ENCODE measurements around the gene POU2AF3. TPM values are rescaled to one million over a fixed set of nuclear protein-coding genes. Genes with fewer than 3 reads are reported as not detected.
A peak's percentile ranks its signal among the peaks of the same experiment; 100 is the strongest.

Gene POU2AF3
- total RNA-seq, 1 experiment from 2014 or later = 8.6 TPM

DNA sequence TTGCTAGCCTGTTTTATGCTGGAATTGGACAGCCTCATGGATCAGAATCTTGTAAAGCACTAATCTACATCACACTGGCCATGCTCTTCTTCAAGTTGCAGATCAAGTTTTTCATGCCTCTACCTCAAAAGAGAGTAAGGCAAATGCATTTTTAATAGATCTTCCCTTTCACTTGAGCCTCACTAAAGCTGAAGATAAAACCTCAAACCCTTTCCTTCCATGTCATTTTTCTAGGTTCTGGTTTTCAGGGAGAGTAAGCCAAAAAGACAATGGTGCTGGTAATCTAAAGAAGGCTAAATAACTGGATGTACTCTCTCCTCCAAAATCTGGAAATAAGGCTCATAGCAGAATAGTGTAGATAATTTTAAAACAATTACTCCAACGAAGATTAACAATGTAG lies 52.5 kb downstream of the POU2AF3 start:
- peaks cover 43% of the 10 kb centered on the region for H3K4me1 Mint-ChIP-seq (ENCODE audit: low read depth, unreplicated experiment)
- no peaks in the 10 kb centered on the region for H3K27me3 Mint-ChIP-seq (ENCODE audit: insufficient read depth, unreplicated experiment)
- no TSS peak for BruUV-seq (replicated peaks)
- H3K27me3 ChIP-seq (replicated peaks; ENCODE audit: control insufficient read depth, insufficient read depth, low read length) = no peaks in the 10 kb centered on the region
- no peak overlapping the region for H3K4me3 Mint-ChIP-seq (ENCODE audit: unreplicated experiment)
- intact Hi-C loops (cut with micrococcal nuclease; ENCODE audit: unreplicated experiment) = no loop called here
- peaks cover 51% of the 10 kb centered on the region for H3K4me1 ChIP-seq
- ChIA-PET CTCF (no interaction called here), POLR2A (no interaction called here)
- H3K4me3 ChIP-seq (ENCODE audit: low read depth, low read length) = no peak overlapping the region
- H3K27ac Mint-ChIP-seq (ENCODE audit: unreplicated experiment) = no peak overlapping the region
- no peaks in the 10 kb centered on the region for H3K9me3 ChIP-seq
- H3K9me3 Mint-ChIP-seq (ENCODE audit: unreplicated experiment) = no peaks in the 10 kb centered on the region
- DNase-seq = no peak
- H3K36me3 ChIP-seq (ENCODE audit: control insufficient read depth, insufficient read depth, low read length) = no peaks in the 10 kb centered on the region
- TF ChIP-seq, protein P1, sequence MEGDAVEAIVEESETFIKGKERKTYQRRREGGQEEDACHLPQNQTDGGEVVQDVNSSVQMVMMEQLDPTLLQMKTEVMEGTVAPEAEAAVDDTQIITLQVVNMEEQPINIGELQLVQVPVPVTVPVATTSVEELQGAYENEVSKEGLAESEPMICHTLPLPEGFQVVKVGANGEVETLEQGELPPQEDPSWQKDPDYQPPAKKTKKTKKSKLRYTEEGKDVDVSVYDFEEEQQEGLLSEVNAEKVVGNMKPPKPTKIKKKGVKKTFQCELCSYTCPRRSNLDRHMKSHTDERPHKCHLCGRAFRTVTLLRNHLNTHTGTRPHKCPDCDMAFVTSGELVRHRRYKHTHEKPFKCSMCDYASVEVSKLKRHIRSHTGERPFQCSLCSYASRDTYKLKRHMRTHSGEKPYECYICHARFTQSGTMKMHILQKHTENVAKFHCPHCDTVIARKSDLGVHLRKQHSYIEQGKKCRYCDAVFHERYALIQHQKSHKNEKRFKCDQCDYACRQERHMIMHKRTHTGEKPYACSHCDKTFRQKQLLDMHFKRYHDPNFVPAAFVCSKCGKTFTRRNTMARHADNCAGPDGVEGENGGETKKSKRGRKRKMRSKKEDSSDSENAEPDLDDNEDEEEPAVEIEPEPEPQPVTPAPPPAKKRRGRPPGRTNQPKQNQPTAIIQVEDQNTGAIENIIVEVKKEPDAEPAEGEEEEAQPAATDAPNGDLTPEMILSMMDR (IDR thresholded peaks at IDR 0.05; ENCODE audit: insufficient read depth in 1 of 2, low read depth in 1 of 2, low read length in 1 of 2, severe bottlenecking in 1 of 2, unreplicated experiment in 1 of 2) = no peak
- peaks cover 6% of the 10 kb centered on the region for H3K36me3 Mint-ChIP-seq (ENCODE audit: insufficient read depth, unreplicated experiment)

DNA sequence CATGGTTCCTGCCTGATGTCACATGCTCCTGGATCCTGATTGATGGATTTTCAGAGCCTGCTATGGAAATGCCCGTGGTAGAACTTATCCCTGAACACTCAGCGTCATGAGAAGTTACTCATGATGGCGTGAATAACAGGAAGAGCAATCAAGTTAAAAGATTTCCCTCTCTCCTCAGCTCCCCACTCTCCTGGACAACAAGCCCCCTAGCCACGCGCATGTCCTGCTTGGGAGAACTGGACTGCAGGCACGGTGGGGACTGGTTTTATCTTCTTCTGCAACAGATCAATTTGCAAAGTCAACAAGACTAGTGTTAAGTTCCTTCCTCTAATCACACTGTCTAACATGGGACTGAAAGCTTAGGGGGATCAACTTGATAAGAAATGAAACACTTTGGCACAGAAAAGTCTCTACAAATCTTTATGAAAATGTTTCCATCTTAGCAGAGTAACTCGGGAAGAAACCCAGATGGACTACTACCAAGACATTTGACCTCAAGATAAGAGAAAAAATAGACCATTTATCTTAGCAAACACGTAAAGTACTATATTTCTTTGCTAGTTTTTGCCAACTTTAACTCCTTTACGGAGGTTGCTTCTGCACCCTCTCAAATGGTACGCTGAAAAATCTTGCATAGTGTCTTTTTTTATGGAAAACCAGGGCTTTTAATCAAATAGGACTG lies 53.2 kb downstream of the POU2AF3 start:
- Mint-ChIP-seq H3K36me3 (ENCODE audit: insufficient read depth, unreplicated experiment) (peaks cover 6% of the 10 kb centered on the region), H3K4me3 (ENCODE audit: unreplicated experiment) (peak overlapping the region; percentile 1), H3K9me3 (ENCODE audit: unreplicated experiment) (no peaks in the 10 kb centered on the region), H3K27me3 (ENCODE audit: insufficient read depth, unreplicated experiment) (no peaks in the 10 kb centered on the region), H3K4me1 (ENCODE audit: low read depth, unreplicated experiment) (peaks cover 43% of the 10 kb centered on the region), H3K27ac (ENCODE audit: unreplicated experiment) (no peak overlapping the region)
- H3K9me3 ChIP-seq = no peaks in the 10 kb centered on the region
- H3K36me3 ChIP-seq (ENCODE audit: control insufficient read depth, insufficient read depth, low read length) = no peaks in the 10 kb centered on the region
- no peaks in the 10 kb centered on the region for H3K27me3 ChIP-seq (replicated peaks; ENCODE audit: control insufficient read depth, insufficient read depth, low read length)
- peaks cover 51% of the 10 kb centered on the region for H3K4me1 ChIP-seq
- BruUV-seq (replicated peaks) = no TSS peak
- ChIA-PET CTCF (no interaction called here), POLR2A (no interaction called here)
- intact Hi-C loops (cut with micrococcal nuclease; ENCODE audit: unreplicated experiment) = no loop called here
- no peak overlapping the region for H3K4me3 ChIP-seq (ENCODE audit: low read depth, low read length)
- DNase-seq = no peak
- TF ChIP-seq, protein P1 (IDR thresholded peaks at IDR 0.05; ENCODE audit: insufficient read depth in 1 of 2, low read depth in 1 of 2, low read length in 1 of 2, severe bottlenecking in 1 of 2, unreplicated experiment in 1 of 2) = no peak

DNA sequence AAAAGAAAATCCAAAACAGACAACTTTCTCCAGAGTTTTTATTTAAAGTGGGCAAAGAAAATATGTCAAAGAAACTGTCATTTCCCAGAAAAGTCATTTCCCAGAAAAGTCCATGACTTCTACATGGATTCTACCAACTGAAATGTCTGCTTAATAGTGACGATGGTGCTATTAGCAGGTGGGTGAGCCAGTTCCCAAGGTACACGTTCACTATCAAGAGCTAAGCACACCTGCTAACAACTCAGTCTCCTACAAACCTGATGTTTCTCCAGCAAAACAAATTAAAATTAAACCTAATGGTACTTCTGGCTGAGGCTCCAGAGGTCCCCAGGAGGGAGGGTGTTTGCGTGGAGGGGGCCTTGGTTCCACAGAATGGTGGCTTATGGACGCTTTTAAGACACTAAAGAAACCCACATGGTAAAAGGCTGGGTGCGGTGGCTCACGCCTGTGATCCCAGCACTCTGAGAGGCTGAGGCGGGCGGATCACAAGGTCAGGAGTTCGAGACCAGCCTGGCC lies 53.9 kb downstream of the POU2AF3 start:
- DNase-seq = no peak
- Histone ChIP-seq H3K27me3 (replicated peaks; ENCODE audit: control insufficient read depth, insufficient read depth, low read length) (no peaks in the 10 kb centered on the region), H3K36me3 (ENCODE audit: control insufficient read depth, insufficient read depth, low read length) (no peaks in the 10 kb centered on the region), H3K4me1 (peaks cover 53% of the 10 kb centered on the region), H3K4me3 (ENCODE audit: low read depth, low read length) (no peak overlapping the region), H3K9me3 (no peaks in the 10 kb centered on the region)
- no TSS peak for BruUV-seq (replicated peaks)
- peaks cover 45% of the 10 kb centered on the region for H3K4me1 Mint-ChIP-seq (ENCODE audit: low read depth, unreplicated experiment)
- H3K27me3 Mint-ChIP-seq (ENCODE audit: insufficient read depth, unreplicated experiment) = no peaks in the 10 kb centered on the region
- ChIA-PET POLR2A (no interaction called here), CTCF (no interaction called here)
- peaks cover 6% of the 10 kb centered on the region for H3K36me3 Mint-ChIP-seq (ENCODE audit: insufficient read depth, unreplicated experiment)
- H3K4me3 Mint-ChIP-seq (ENCODE audit: unreplicated experiment) = no peak overlapping the region
- no peaks in the 10 kb centered on the region for H3K9me3 Mint-ChIP-seq (ENCODE audit: unreplicated experiment)
- TF ChIP-seq, protein P1 (IDR thresholded peaks at IDR 0.05; ENCODE audit: insufficient read depth in 1 of 2, low read depth in 1 of 2, low read length in 1 of 2, severe bottlenecking in 1 of 2, unreplicated experiment in 1 of 2) = no peak
- intact Hi-C loops (cut with micrococcal nuclease; ENCODE audit: unreplicated experiment) = no loop called here
- H3K27ac Mint-ChIP-seq (ENCODE audit: unreplicated experiment) = no peak overlapping the region

Measured in Caco-2 (cell line).